WTC11 (cell line): Measurements from ENCODE around the gene ARHGEF38. TPM values are rescaled to one million over a fixed set of nuclear protein-coding genes. Genes with fewer than 3 reads are reported as not detected.

Experiments
- ATAC-seq: fragments of 200-7000 bp; cut with Tn5 transposase; 2 replicates; pipeline ENCODE4 v1.10.0; 2021; ENCODE audit warnings: mild to moderate bottlenecking, moderate library complexity
- CTCF ChIA-PET: fragments of 300-600 bp; sonication (Branson Sonifier 250); formaldehyde crosslinking; loops from one replicate; lab custom pipeline; 2021; ENCODE audit warnings: antibody characterized with exemption; lab: Charles Lee
- POLR2A ChIA-PET: fragments of 350-600 bp; sonication (Branson Sonifier 250); formaldehyde crosslinking; loops from one replicate; lab custom pipeline; 2021; ENCODE audit warnings: antibody characterized with exemption; lab: Charles Lee
- DNase-seq: peaks from one replicate; pipeline ENCODE4 v3.0.0; 2021; ENCODE audit warnings: low spot score
- H3K27ac Mint-ChIP-seq: 2 replicates; pipeline ENCODE4 v1.8.0; 2021; ENCODE audit warnings: mixed read lengths
- H3K27me3 Mint-ChIP-seq: 2 replicates; pipeline ENCODE4 v1.8.0; 2021; ENCODE audit warnings: low read depth, mild to moderate bottlenecking, moderate library complexity, mixed read lengths
- H3K36me3 Mint-ChIP-seq: 2 replicates; pipeline ENCODE4 v1.8.0; 2021; ENCODE audit warnings: mixed read lengths
- H3K4me1 Mint-ChIP-seq: 2 replicates; pipeline ENCODE4 v1.8.0; 2022; ENCODE audit warnings: mixed read lengths
- H3K4me3 Mint-ChIP-seq: 2 replicates; pipeline ENCODE4 v1.8.0; 2021; ENCODE audit warnings: mild to moderate bottlenecking, moderate library complexity, mixed read lengths
- H3K9me3 Mint-ChIP-seq: 2 replicates; pipeline ENCODE4 v1.8.0; 2021; ENCODE audit warnings: mixed read lengths
- EMX1 ChIP-seq: fragments of 250-450 bp; sonication (Bioruptor Pico); IDR thresholded peaks from 2 replicates; pipeline ENCODE4 v1.8.0; 2021; ENCODE audit warnings: mild to moderate bottlenecking
- ESRRA ChIP-seq: sonication (generic); formaldehyde crosslinking; IDR thresholded peaks from 2 replicates; pipeline ENCODE4 v1.8.1; 2022; ENCODE audit warnings: mild to moderate bottlenecking, missing genetic modification reagents, borderline replicate concordance
- ETV6 ChIP-seq: sonication (generic); formaldehyde crosslinking; IDR thresholded peaks from 2 replicates; pipeline ENCODE4 v1.8.1; 2022; ENCODE audit warnings: mild to moderate bottlenecking, missing genetic modification reagents
- FOXJ3 ChIP-seq: sonication (generic); formaldehyde crosslinking; IDR thresholded peaks from 2 replicates; pipeline ENCODE4 v1.9.0; 2021; ENCODE audit warnings: missing genetic modification reagents, mild to moderate bottlenecking, borderline replicate concordance
- FOXK1 ChIP-seq: sonication (generic); formaldehyde crosslinking; IDR thresholded peaks from 2 replicates; pipeline ENCODE4 v1.8.0; 2022; ENCODE audit warnings: mild to moderate bottlenecking, moderate library complexity, missing genetic modification reagents
- GTF2I ChIP-seq: fragments of 250-450 bp; sonication (Bioruptor Pico); conservative IDR thresholded peaks from 2 replicates; pipeline ENCODE4 v1.4.0; 2021; ENCODE audit warnings: mild to moderate bottlenecking
- JUN ChIP-seq: sonication (generic); formaldehyde crosslinking; IDR thresholded peaks from 2 replicates; pipeline ENCODE4 v1.8.0; 2023; ENCODE audit warnings: mild to moderate bottlenecking, missing genetic modification reagents
- NFATC4 ChIP-seq: fragments of 250-450 bp; sonication (Bioruptor Pico); IDR thresholded peaks from 2 replicates; pipeline ENCODE4 v1.9.0; 2021; ENCODE audit warnings: mild to moderate bottlenecking
- NR2C2 ChIP-seq: sonication (generic); formaldehyde crosslinking; IDR thresholded peaks from 2 replicates; pipeline ENCODE4 v1.8.0; 2022; ENCODE audit warnings: mild to moderate bottlenecking, missing genetic modification reagents
- PRRX2 ChIP-seq: fragments of 250-450 bp; sonication (Bioruptor Pico); IDR thresholded peaks from 2 replicates; pipeline ENCODE4 v1.8.0; 2021; ENCODE audit warnings: mild to moderate bottlenecking
- RELA ChIP-seq: sonication (generic); formaldehyde crosslinking; IDR thresholded peaks from 2 replicates; pipeline ENCODE4 v1.8.1; 2022; ENCODE audit warnings: missing genetic modification reagents, mild to moderate bottlenecking, borderline replicate concordance
- SP1 ChIP-seq: sonication (generic); formaldehyde crosslinking; conservative IDR thresholded peaks from 2 replicates; pipeline ENCODE4 v1.8.1; 2022; ENCODE audit warnings: missing genetic modification reagents
- TCF7 ChIP-seq: sonication (generic); formaldehyde crosslinking; IDR thresholded peaks from 2 replicates; pipeline ENCODE4 v1.8.0; 2022; ENCODE audit warnings: mild to moderate bottlenecking, low read depth, missing genetic modification reagents, moderate library complexity
- TP53 ChIP-seq: sonication (generic); formaldehyde crosslinking; IDR thresholded peaks from 2 replicates; pipeline ENCODE4 v1.8.1; 2023; ENCODE audit warnings: mild to moderate bottlenecking, missing genetic modification reagents
- ZBTB21 ChIP-seq: sonication (generic); formaldehyde crosslinking; IDR thresholded peaks from 2 replicates; pipeline ENCODE4 v1.8.1; 2023; ENCODE audit warnings: mild to moderate bottlenecking, missing genetic modification reagents, borderline replicate concordance
- ZMAT4 ChIP-seq: fragments of 250-450 bp; sonication (Bioruptor Pico); IDR thresholded peaks from 2 replicates; pipeline ENCODE4 v1.9.0; 2021; ENCODE audit warnings: mild to moderate bottlenecking
- ZNF219 ChIP-seq: sonication (generic); formaldehyde crosslinking; IDR thresholded peaks from 2 replicates; pipeline ENCODE4 v1.8.0; 2023; ENCODE audit warnings: missing genetic modification reagents, mild to moderate bottlenecking, borderline replicate concordance
- ZNF263 ChIP-seq: sonication (generic); formaldehyde crosslinking; IDR thresholded peaks from 2 replicates; pipeline ENCODE4 v1.8.1; 2022; ENCODE audit warnings: low read depth, mild to moderate bottlenecking, moderate library complexity, missing genetic modification reagents
- ZNF317 ChIP-seq: sonication (generic); formaldehyde crosslinking; IDR thresholded peaks from 2 replicates; pipeline ENCODE4 v1.8.1; 2023; ENCODE audit warnings: low read depth, mild to moderate bottlenecking, moderate library complexity, missing genetic modification reagents, borderline replicate concordance
- ZNF416 ChIP-seq: fragments of 250-450 bp; sonication (Bioruptor Pico); IDR thresholded peaks from 2 replicates; pipeline ENCODE4 v1.9.0; 2021; ENCODE audit warnings: mild to moderate bottlenecking, inconsistent platforms
- total RNA-seq: library from RNA; stranded (reverse); gene quantifications from 3 replicates; pipeline ENCODE4 v1.2.3, GENCODE V29; 2021
- TF ChIP-seq, protein P1 (sequence below): sonication (generic); formaldehyde crosslinking; IDR thresholded peaks from 2 replicates; pipeline ENCODE4 v1.8.0; 2022; ENCODE audit warnings: mild to moderate bottlenecking, missing genetic modification reagents
- TF ChIP-seq, protein P2 (sequence below): sonication (generic); formaldehyde crosslinking; IDR thresholded peaks from 2 replicates; pipeline ENCODE4 v1.8.1; 2023; ENCODE audit warnings: mild to moderate bottlenecking, missing genetic modification reagents, borderline replicate concordance
- TF ChIP-seq, protein P3 (sequence below): fragments of 250-450 bp; sonication (Bioruptor Pico); IDR thresholded peaks from 2 replicates; pipeline ENCODE4 v1.9.0; 2021; ENCODE audit warnings: moderate library complexity, mild to moderate bottlenecking, inconsistent platforms, borderline replicate concordance

The ARHGEF38 gene
- total RNA-seq, 1 experiment from 2014 or later: not detected

DNA sequence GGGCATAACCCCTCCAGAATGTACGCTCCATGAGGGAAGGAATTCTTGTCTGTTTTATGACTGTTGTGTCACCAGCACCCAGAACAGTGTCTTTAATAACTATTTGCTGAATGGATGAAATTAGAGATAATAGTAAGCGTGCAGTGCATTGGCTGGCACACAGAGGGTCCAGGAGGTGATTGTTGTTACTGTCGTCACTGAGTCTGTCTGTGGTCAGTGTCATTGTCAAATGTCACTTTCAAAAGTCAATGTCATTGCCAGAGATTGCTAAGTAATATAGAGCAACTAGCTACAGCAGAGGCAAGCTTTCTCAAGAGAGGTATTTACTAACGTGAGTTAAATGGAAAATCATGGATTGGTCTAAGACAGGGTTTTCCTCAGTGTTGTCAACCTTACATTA lies 70.7 kb downstream of the ARHGEF38 start:
- H3K4me1 Mint-ChIP-seq: no peaks in the 10 kb centered on the region
- H3K27ac Mint-ChIP-seq: no peak overlapping the region
- TF ChIP-seq ZNF263 (CRISPR knock-in tag) (no peak), PRRX2 (CRISPR knock-in tag) (no peak), EMX1 (CRISPR knock-in tag) (no peak), GTF2I (CRISPR knock-in tag) (no peak), ZNF317 (no peak), SP1 (no peak), TP53 (CRISPR knock-in tag) (no peak), FOXJ3 (CRISPR knock-in tag) (no peak), ZNF416 (no peak), RELA (no peak), TCF7 (CRISPR knock-in tag) (no peak), NR2C2 (no peak), NFATC4 (CRISPR knock-in tag) (no peak), ZNF219 (no peak), ZMAT4 (no peak), JUN (CRISPR knock-in tag) (no peak), ESRRA (CRISPR knock-in tag) (no peak)
- TF ChIP-seq, protein P1, sequence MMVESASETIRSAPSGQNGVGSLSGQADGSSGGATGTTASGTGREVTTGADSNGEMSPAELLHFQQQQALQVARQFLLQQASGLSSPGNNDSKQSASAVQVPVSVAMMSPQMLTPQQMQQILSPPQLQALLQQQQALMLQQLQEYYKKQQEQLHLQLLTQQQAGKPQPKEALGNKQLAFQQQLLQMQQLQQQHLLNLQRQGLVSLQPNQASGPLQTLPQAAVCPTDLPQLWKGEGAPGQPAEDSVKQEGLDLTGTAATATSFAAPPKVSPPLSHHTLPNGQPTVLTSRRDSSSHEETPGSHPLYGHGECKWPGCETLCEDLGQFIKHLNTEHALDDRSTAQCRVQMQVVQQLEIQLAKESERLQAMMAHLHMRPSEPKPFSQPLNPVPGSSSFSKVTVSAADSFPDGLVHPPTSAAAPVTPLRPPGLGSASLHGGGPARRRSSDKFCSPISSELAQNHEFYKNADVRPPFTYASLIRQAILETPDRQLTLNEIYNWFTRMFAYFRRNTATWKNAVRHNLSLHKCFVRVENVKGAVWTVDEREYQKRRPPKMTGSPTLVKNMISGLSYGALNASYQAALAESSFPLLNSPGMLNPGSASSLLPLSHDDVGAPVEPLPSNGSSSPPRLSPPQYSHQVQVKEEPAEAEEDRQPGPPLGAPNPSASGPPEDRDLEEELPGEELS (CRISPR knock-in tag): no peak
- TF ChIP-seq, protein P2, sequence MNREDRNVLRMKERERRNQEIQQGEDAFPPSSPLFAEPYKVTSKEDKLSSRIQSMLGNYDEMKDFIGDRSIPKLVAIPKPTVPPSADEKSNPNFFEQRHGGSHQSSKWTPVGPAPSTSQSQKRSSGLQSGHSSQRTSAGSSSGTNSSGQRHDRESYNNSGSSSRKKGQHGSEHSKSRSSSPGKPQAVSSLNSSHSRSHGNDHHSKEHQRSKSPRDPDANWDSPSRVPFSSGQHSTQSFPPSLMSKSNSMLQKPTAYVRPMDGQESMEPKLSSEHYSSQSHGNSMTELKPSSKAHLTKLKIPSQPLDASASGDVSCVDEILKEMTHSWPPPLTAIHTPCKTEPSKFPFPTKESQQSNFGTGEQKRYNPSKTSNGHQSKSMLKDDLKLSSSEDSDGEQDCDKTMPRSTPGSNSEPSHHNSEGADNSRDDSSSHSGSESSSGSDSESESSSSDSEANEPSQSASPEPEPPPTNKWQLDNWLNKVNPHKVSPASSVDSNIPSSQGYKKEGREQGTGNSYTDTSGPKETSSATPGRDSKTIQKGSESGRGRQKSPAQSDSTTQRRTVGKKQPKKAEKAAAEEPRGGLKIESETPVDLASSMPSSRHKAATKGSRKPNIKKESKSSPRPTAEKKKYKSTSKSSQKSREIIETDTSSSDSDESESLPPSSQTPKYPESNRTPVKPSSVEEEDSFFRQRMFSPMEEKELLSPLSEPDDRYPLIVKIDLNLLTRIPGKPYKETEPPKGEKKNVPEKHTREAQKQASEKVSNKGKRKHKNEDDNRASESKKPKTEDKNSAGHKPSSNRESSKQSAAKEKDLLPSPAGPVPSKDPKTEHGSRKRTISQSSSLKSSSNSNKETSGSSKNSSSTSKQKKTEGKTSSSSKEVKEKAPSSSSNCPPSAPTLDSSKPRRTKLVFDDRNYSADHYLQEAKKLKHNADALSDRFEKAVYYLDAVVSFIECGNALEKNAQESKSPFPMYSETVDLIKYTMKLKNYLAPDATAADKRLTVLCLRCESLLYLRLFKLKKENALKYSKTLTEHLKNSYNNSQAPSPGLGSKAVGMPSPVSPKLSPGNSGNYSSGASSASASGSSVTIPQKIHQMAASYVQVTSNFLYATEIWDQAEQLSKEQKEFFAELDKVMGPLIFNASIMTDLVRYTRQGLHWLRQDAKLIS (CRISPR knock-in tag): no peak
- CTCF ChIA-PET: interaction anchor here (1.2 kb wide), 1 partner anchor 102 kb away, joined by 5 read pairs; no protein-coding TSS in a partner anchor
- POLR2A ChIA-PET: no interaction called here
- no peak overlapping the region for H3K4me3 Mint-ChIP-seq
- no peaks in the 10 kb centered on the region; the same call in 1 of the 2 replicates for H3K27me3 Mint-ChIP-seq
- ATAC-seq: no peak
- H3K36me3 Mint-ChIP-seq: no peaks in the 10 kb centered on the region
- DNase-seq: no peak
- H3K9me3 Mint-ChIP-seq: no peaks in the 10 kb centered on the region

- no peak for DNase-seq
- no peak overlapping the region for H3K4me3 Mint-ChIP-seq
- no peak overlapping the region for H3K27ac Mint-ChIP-seq
- ChIA-PET CTCF (no interaction called here), POLR2A (no interaction called here)
- no peaks in the 10 kb centered on the region for H3K36me3 Mint-ChIP-seq
- no peaks in the 10 kb centered on the region; the same call in 1 of the 2 replicates for H3K27me3 Mint-ChIP-seq
- no peaks in the 10 kb centered on the region for H3K4me1 Mint-ChIP-seq
- no peak for ATAC-seq
- no peaks in the 10 kb centered on the region for H3K9me3 Mint-ChIP-seq
- TF ChIP-seq FOXK1 (CRISPR knock-in tag) (no peak), ETV6 (CRISPR knock-in tag) (no peak), ZBTB21 (CRISPR knock-in tag) (no peak)
- TF ChIP-seq, protein P3, sequence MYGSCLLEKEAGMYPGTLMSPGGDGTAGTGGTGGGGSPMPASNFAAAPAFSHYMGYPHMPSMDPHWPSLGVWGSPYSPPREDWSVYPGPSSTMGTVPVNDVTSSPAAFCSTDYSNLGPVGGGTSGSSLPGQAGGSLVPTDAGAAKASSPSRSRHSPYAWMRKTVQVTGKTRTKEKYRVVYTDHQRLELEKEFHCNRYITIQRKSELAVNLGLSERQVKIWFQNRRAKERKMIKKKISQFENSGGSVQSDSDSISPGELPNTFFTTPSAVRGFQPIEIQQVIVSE: no peak
Observed at GRCh38 chr4:105624530-105624929, 72.1 kb downstream of the ARHGEF38 start.
